ENCODE results near the gene MARCHF2.

Gene MARCHF2

GRCh38 chr19:8455018-8455417 is 41.9 kb downstream of the MARCHF2 start:
- no peak for DNase-seq

GRCh38 chr19:8456064-8456463 is 43.0 kb downstream of the MARCHF2 start:
- no peak for DNase-seq

DNA sequence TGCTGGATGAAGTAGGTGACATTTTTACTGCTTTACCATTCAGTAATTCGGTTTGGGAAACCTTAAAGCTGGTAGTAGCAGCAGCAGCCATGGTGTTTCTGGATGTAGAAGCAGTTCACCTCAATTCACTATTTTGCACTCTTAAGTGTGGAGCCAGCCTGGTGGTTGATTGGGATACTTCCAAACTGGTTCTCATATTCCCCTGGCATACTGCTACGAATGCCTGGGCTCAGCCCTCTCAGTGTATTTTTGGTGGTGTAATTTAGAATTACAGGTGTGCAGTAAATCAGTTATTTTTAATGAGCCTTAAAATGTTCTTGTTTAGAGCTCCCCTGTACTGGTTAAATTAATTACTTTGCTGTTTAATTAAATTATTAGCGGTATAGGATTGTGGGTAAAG is 44.1 kb downstream of the MARCHF2 start:
- DNase-seq, result no peak

GRCh38 chr19:8457827-8458226 is 44.7 kb downstream of the MARCHF2 start:
- no peak for DNase-seq

DNA sequence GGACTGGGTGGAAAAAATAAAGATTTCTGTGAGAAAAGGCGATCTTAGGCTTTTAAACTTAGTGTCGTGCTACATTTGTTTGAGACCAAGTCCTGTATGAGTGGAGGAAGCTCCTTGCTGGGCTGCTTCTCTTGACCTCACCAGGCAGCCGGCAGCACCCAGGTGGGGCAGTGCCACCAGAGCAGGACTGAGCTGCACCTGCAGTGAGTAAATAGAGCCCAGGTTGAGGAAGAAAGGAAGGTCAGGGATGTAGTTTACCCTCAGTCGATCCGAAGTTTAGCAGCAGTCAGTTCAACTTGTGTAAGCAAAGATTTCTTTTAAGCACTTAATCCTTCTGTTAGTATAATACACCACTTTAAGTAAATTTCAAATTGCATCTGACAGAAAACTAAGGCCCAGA is 45.3 kb downstream of the MARCHF2 start:
- no peak for DNase-seq

- DNase-seq, result no peak
Measured at GRCh38 chr19:8459095-8459494, 46.0 kb downstream of the MARCHF2 start.

GRCh38 chr19:8459520-8460270 is 46.6 kb downstream of the MARCHF2 start:
- DNase-seq, result no peak

DNA sequence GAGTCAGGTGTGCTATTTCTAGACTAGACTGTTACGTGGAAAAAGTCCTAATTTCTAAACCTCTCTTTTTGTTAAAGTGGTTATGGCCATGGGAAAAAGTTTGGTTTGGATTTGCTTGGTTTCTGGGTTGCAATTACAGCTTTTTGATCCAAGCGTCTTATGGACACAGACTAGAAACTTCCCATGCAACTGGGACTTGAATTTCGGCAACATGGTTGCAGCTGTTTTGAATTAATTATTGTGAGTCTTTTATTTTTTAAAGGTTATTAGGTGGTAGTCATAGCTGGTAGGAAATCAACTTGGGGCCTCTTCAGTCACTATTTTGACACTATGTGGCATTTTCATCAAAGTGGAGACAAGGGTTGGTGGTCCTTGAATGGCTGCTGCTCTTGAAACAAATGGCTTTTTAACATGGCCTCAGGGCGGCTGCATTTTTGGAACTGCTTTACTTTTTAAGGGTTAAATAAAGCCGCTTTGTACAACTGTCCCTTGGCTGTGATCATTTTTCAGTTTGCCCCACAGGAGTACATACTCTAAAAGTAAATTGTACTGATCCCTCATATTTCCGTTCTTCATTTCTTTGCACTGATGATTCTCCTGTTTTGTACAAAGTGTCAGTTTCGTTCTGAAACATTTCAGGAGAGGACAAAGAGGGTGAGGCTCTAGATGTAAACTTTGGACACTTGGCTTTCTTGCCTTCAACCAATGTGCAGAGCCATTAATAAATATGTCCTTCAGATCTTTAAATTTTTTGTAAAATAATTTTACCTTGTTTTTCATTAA is 47.6 kb downstream of the MARCHF2 start:
- DNase-seq, result no peak

DNA sequence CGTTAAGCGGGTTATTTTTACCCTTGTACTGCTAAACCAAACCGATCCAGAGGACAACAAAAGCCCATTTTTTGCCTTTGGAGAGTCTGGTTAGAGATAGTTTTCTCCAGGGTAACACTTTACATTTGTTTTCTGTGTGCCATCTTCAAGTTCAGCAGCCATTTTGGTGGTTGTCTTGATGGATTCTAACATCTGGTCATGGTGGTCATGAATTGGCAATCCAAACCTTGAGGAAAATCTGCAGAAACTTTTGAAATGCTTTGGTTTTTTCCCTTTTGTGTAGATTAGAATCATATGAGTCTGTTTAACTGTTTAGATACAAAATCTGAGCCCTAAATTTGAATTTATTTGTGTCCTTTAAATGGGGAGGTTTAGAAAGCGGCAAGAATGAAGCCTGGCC is 48.3 kb downstream of the MARCHF2 start:
- no peak for DNase-seq

DNA sequence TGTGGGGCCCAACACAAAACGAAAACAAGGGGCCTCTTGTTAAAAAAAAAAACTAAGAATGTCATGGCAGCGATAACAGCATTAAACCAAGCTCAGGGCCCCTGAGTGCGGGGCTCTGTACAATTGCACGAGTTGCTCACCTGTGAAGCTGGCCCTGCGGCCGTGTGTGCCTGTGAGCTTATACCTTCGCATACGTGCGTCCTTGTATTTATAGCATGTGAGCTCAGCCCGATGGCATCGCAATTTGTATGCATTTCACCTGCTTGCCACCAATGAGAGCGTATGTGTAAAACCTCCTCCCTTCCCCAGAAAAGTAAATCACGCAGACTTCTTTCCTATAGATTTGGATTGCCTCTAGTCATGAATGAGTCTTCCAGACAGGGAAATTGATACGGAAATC is 48.8 kb downstream of the MARCHF2 start:
- DNase-seq, result no peak

- no peak for DNase-seq
Measured at GRCh38 chr19:8462571-8462970, 49.5 kb downstream of the MARCHF2 start.

GRCh38 chr19:8463365-8463764 is 50.3 kb downstream of the MARCHF2 start:
- DNase-seq, result no peak

- DNase-seq, result no peak
Measured at GRCh38 chr19:8466018-8466417, 52.9 kb downstream of the MARCHF2 start.

DNA sequence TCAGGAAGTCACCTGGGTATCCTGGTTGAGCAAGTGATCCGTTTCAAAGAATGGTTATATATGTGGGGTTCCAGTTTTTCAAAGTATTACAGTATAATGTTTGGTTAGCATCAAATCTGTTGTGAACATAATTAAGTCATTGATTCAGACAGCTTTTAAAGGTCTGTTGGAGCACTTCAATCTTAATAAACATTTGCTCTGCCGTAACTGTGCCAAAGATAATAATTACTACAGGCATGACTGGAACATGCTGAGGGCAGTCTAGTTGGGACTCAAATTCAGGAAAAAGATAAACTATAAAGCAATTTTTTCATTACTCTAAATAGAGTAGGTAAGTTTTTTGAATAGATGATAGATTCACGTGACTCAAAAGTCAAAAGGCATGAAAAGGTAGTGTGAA is 55.0 kb downstream of the MARCHF2 start:
- DNase-seq, result no peak

GRCh38 chr19:8468761-8469373 is 55.8 kb downstream of the MARCHF2 start:
- DNase-seq, result no peak

GRCh38 chr19:8469613-8470368 is 56.7 kb downstream of the MARCHF2 start:
- no peak for DNase-seq

DNA sequence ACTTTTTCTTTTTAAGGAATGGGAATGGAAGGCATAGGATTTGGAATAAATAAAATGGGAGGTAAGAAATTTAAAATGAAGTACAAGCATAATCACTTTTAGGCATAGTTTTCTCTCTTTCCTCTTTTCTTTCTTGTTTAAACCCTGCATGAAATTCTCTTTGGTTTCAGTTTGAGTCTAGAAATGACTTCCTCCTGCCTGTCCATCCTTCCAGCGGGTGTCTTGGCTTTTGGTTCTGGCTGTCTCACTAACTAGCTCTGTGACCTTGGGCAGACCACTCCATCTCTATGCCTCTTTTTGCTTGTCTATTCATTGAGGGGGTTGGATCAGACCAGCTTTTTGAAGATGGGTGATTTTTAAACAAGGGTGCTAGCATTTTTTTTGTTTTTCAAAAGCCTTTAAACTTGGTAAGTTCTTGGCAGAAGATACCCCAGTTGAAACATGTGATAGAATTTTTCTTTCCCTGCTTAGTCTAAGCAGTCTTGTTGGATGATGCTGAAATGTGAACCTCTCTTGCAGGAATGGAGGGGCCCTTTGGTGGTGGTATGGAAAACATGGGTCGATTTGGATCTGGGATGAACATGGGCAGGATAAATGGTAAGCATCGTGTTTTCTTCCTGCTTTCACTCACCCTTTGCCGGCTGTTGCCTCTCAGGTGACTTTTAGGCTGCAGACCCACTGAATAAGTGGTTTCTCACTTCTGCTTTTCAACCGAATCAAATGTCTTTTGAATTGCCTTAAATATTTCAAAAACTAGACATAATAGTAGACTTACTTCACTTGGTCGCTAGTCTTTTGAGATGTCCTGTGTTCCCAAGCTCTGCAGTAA is 60.8 kb downstream of the MARCHF2 start:
- no peak for DNase-seq

DNA sequence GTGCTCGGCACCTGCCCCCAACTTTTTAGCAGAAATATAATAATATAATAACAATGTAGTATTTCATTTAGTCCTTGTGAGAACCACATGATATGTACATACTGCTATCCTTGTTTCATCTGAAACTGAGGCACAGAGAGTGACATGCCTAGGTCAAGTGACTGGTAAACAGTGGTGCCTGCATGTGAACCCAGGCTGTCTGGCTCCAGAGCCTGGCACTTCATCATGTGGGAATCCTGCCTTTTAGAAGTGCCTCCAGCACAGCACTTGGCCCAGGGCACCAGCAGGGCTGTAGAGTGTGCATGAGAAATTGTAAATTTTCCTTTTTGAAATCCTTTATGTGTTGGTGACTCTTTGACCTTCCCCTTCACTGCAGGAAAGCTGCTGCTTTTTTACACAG is 61.9 kb downstream of the MARCHF2 start:
- no peak for DNase-seq

GRCh38 chr19:8476524-8476923 is 63.4 kb downstream of the MARCHF2 start:
- no peak for DNase-seq

GRCh38 chr19:8477889-8478288 is 64.8 kb downstream of the MARCHF2 start:
- DNase-seq, result peak in 1 of 5 experiments; percentile 21

- no peak for DNase-seq
Measured at GRCh38 chr19:8478598-8478997, 65.5 kb downstream of the MARCHF2 start.

- DNase-seq, result no peak
Measured at GRCh38 chr19:8481201-8481600, 68.1 kb downstream of the MARCHF2 start.
